ENCODE data around the gene PLEKHG4. TPM values are rescaled to one million over a fixed set of nuclear protein-coding genes. Genes with fewer than 3 reads are reported as not detected.

Gene PLEKHG4
- total RNA-seq, 2 experiments from 2014 or later: 13.1 to 14.0 TPM

DNA sequence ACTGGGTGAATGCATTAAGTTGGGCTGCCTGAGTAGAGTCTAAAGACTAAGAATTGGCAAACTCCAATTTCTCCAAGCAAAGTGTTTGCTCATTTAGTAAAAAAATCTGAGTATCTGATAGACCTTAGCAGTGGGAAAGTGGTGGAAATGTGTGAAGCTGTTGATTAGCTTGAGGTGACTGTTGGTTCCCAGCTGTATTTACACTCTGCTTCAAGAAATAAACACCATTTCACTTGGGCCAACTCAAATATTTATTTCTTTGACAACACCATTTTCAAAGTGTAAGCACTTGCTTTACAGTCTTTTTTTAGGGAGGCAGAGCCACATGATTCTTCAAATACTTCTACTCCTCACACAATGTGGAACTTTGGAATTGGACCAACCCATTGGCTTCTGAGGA is 38.5 kb downstream of the PLEKHG4 start:
- H3K4me3 Mint-ChIP-seq: no peak overlapping the region
- ChIA-PET POLR2A (no interaction called here), CTCF (interaction anchor here (0.7 kb wide), 1 partner anchor 308 kb away, joined by 3 read pairs; no protein-coding TSS in a partner anchor)
- H3K36me3 ChIP-seq (ENCODE audit: insufficient read depth, low read length): no peaks in the 10 kb centered on the region
- H3K36me3 Mint-ChIP-seq (ENCODE audit: low read depth): no peaks in the 10 kb centered on the region
- peaks cover 40% of the 10 kb centered on the region for H3K27me3 Mint-ChIP-seq
- no peak for DNase-seq
- no peaks in the 10 kb centered on the region for H3K9me3 ChIP-seq (ENCODE audit: control insufficient read depth in 1 of 2, insufficient read depth in 1 of 2, low read length in 2 of 2)
- no peak for ATAC-seq (ENCODE audit: poor library complexity)
- peaks cover 9 to 38% of the 10 kb centered on the region in 2 experiments for H3K27me3 ChIP-seq (ENCODE audit: control insufficient read depth in 1 of 2, insufficient read depth in 2 of 2, low read length in 2 of 2)
- TF ChIP-seq, protein P1, sequence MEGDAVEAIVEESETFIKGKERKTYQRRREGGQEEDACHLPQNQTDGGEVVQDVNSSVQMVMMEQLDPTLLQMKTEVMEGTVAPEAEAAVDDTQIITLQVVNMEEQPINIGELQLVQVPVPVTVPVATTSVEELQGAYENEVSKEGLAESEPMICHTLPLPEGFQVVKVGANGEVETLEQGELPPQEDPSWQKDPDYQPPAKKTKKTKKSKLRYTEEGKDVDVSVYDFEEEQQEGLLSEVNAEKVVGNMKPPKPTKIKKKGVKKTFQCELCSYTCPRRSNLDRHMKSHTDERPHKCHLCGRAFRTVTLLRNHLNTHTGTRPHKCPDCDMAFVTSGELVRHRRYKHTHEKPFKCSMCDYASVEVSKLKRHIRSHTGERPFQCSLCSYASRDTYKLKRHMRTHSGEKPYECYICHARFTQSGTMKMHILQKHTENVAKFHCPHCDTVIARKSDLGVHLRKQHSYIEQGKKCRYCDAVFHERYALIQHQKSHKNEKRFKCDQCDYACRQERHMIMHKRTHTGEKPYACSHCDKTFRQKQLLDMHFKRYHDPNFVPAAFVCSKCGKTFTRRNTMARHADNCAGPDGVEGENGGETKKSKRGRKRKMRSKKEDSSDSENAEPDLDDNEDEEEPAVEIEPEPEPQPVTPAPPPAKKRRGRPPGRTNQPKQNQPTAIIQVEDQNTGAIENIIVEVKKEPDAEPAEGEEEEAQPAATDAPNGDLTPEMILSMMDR (IDR thresholded peaks at IDR 0.05): no peak
- H3K4me3 ChIP-seq (ENCODE audit: low read length): no peak overlapping the region
- H3K4me1 ChIP-seq (ENCODE audit: insufficient read depth, low read length): no peaks in the 10 kb centered on the region
- H3K4me1 Mint-ChIP-seq (ENCODE audit: low read depth): no peaks in the 10 kb centered on the region
- no peak overlapping the region for H3K27ac Mint-ChIP-seq
- intact Hi-C loops (cut with DNase I, micrococcal nuclease): no loop called here
- no peaks in the 10 kb centered on the region for H3K9me3 Mint-ChIP-seq
- no peak overlapping the region for H3K27ac ChIP-seq (ENCODE audit: low read depth in 1 of 2, low read length in 2 of 2)

GRCh38 chr16:67326115-67326471 is 46.8 kb downstream of the PLEKHG4 start:
- peak overlapping the region; percentile 55 for H3K4me3 ChIP-seq (ENCODE audit: low read length)
- H3K4me3 Mint-ChIP-seq: peak overlapping the region; percentile 72
- H3K9me3 ChIP-seq (ENCODE audit: control insufficient read depth in 1 of 2, insufficient read depth in 1 of 2, low read length in 2 of 2): no peaks in the 10 kb centered on the region
- peaks cover 10% of the 10 kb centered on the region for H3K4me1 Mint-ChIP-seq (ENCODE audit: low read depth)
- ChIA-PET CTCF (interaction anchor here (0.6 to 1.1 kb wide), 3 partner anchors 22 to 102 kb away, joined by 3 to 5 read pairs (median 3); no protein-coding TSS in a partner anchor), POLR2A (no interaction called here)
- no peak overlapping the region for H3K27ac ChIP-seq (ENCODE audit: low read depth in 1 of 2, low read length in 2 of 2)
- H3K9me3 Mint-ChIP-seq: no peaks in the 10 kb centered on the region
- H3K27me3 Mint-ChIP-seq: peaks cover 54% of the 10 kb centered on the region
- no peak for ATAC-seq (ENCODE audit: poor library complexity)
- peaks cover 30 to 48% of the 10 kb centered on the region in 2 experiments for H3K27me3 ChIP-seq (ENCODE audit: control insufficient read depth in 1 of 2, insufficient read depth in 2 of 2, low read length in 2 of 2)
- DNase-seq: no peak
- no peaks in the 10 kb centered on the region for H3K36me3 Mint-ChIP-seq (ENCODE audit: low read depth)
- H3K27ac Mint-ChIP-seq: no peak overlapping the region
- H3K4me1 ChIP-seq (ENCODE audit: insufficient read depth, low read length): peaks cover 17% of the 10 kb centered on the region
- H3K36me3 ChIP-seq (ENCODE audit: insufficient read depth, low read length): no peaks in the 10 kb centered on the region
- TF ChIP-seq, protein P1 (IDR thresholded peaks at IDR 0.05): no peak
- intact Hi-C loops (cut with DNase I, micrococcal nuclease): no loop called here

DNA sequence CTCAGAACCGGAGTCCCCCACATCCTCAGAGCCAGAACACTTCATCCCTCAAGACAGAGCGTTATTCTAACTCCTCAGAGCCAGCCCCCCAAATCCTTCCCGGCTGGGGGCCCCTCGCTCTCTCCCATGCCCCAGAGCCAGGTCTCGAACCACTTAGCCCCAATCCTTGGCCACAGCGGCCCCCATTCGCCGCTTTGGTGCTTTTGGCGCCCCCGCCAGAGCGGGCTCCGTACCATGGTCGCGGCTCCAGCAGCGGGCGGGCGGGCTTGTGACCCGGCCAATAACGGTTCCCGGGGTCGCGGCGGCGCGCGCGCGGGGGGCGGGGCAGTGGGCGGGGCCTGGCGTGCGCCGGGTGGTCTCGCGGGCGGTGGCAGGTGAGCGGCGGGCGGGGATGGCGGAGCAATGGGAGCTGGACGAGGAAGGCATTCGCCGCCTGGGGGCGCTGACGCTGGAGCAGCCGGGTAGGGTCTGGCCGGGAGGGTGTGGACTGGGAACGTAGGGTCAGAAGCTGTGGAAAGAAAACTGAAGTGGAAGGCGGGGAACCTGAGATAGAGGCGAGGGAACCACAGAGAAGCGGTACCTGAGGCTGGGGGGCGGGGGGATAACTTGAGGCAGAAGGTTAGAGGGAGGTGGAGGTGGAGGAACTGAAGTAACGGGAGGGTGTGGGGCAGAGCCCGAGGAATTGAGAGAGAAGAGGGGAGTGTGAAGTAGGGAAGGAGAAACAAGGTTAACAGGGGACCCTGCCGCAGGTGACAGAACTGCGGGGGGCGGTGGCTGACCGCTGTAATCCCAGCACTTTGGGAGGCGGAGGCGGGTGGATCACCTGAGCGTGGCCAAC is 47.4 kb downstream of the PLEKHG4 start, which contains the start of the genes KCTD19 and LRRC36:
KCTD19 (minus strand) TSS at position 270 of the 838 bp plus-strand sequence; CDS start at position 236, 34 bp downstream.
LRRC36 (plus strand) TSS at position 344 of the 838 bp plus-strand sequence; CDS start at position 392, 48 bp downstream.
- no peak within 1 kb of the TSS for H3K27ac ChIP-seq (ENCODE audit: low read depth in 1 of 2, low read length in 2 of 2)
- peak; percentile 48 for ATAC-seq (ENCODE audit: poor library complexity)
- peak within 1 kb of the TSS; percentile 55 for H3K4me3 ChIP-seq (ENCODE audit: low read length)
- Mint-ChIP-seq H3K9me3 (no peaks in the 10 kb centered on the region), H3K36me3 (ENCODE audit: low read depth) (no peaks in the 10 kb centered on the region), H3K27ac (no peak within 1 kb of the TSS), H3K27me3 (peaks cover 48% of the 10 kb centered on the region), H3K4me1 (ENCODE audit: low read depth) (peaks cover 10% of the 10 kb centered on the region), H3K4me3 (peak within 1 kb of the TSS; percentile 72)
- POLR2A ChIA-PET: no interaction called here
- peak in 12 of 14 experiments; percentile 8 to 60 (median 31) for DNase-seq
- H3K9me3 ChIP-seq (ENCODE audit: control insufficient read depth in 1 of 2, insufficient read depth in 1 of 2, low read length in 2 of 2): no peaks in the 10 kb centered on the region
- no peaks in the 10 kb centered on the region for H3K36me3 ChIP-seq (ENCODE audit: insufficient read depth, low read length)
- CTCF ChIA-PET: interaction anchor here (0.6 to 1.1 kb wide), 3 partner anchors 21 to 101 kb away, joined by 3 to 5 read pairs (median 3); no protein-coding TSS in a partner anchor
- intact Hi-C loops (cut with DNase I, micrococcal nuclease): no loop called here
- peaks cover 17% of the 10 kb centered on the region for H3K4me1 ChIP-seq (ENCODE audit: insufficient read depth, low read length)
- TF ChIP-seq, protein P1 (IDR thresholded peaks at IDR 0.05): peak; percentile 41
- H3K27me3 ChIP-seq (ENCODE audit: control insufficient read depth in 1 of 2, insufficient read depth in 2 of 2, low read length in 2 of 2): peaks cover 30 to 42% of the 10 kb centered on the region in 2 experiments
